Adrenal gland (tissue), 12 donors: Measurements from ENCODE around the gene AKT1S1. TPM values are rescaled to one million over a fixed set of nuclear protein-coding genes. Genes with fewer than 3 reads are reported as not detected.
A peak's percentile ranks its signal among the peaks of the same experiment; 100 is the strongest.

Experiments used
- DNase-seq, 7 donors: peaks; one replicate each; pipeline ENCODE4 v3.0.0-alpha.2; 2019 to 2020
- H3K27ac ChIP-seq, 5 donors: fragments of 200-600 bp; sonication (generic) in 4 of 5; 1 replicate in 3 of 5; 2 replicates in 2 of 5; pipeline versions ENCODE4 v1.5.1 to v1.8.0; 2016 to 2020; ENCODE audit warnings: mild to moderate bottlenecking in 1 of 5
- H3K27me3 ChIP-seq: fragments of 200-600 bp; 2 replicates; pipeline ENCODE4 v1.8.0; 2021
- H3K36me3 ChIP-seq, 2 donors: fragments of 200-600 bp; replicated peaks in 1 of 2; 1 replicate in 1 of 2; 2 replicates in 1 of 2; pipeline versions ENCODE4 v1.5.1 to v1.8.0; 2018 to 2022
- H3K4me1 ChIP-seq, 2 donors: fragments of 200-600 bp; replicated peaks in 1 of 2; 1 replicate in 1 of 2; 2 replicates in 1 of 2; pipeline versions ENCODE4 v1.5.1 to v1.8.0; 2018 to 2021
- H3K4me3 ChIP-seq, 4 donors: fragments of 200-600 bp; sonication (generic) in 3 of 4; one replicate each; pipeline ENCODE4 v1.5.1; 2016 to 2018
- H3K9me3 ChIP-seq, 3 donors: fragments of 200-600 bp; sonication (generic) in 1 of 3; replicated peaks in 1 of 3; 1 replicate in 2 of 3; 2 replicates in 1 of 3; pipeline versions ENCODE4 v1.5.1 to v1.8.0; 2016 to 2021
- CTCF ChIP-seq, 6 experiments: fragments of 450-650 bp in 4 of 6; fragments of 200-600 bp in 2 of 6; sonication (generic) in 1 of 6; IDR thresholded peaks; 1 replicate in 5 of 6; 2 replicates in 1 of 6; pipeline versions ENCODE4 v1.5.1 to v1.8.0; 2016 to 2021; ENCODE audit warnings: antibody characterized with exemption in 6 of 6, mild to moderate bottlenecking in 2 of 6, moderate library complexity in 1 of 6
- POLR2A ChIP-seq, 2 donors: fragments of 450-650 bp; IDR thresholded peaks; one replicate each; pipeline ENCODE4 v1.6.1; 2017; ENCODE audit warnings: antibody characterized with exemption in 2 of 2, mild to moderate bottlenecking in 2 of 2, moderate library complexity in 1 of 2
- WGBS, 4 donors: extraction: QIAGEN DNeasy Blood & Tissue Kit in 2 of 4; methylation state at CpG; one replicate each; pipeline versions ENCODE4 v1.1.5 to v1.1.7; 2013 to 2017; 5-methylcytosine and 5-hydroxymethylcytosine counted together
- intact Hi-C, 2 donors: fragments of 100-400 bp; cut with DNase I; formaldehyde crosslinking; loops; one replicate each; pipeline versions ENCODE4 v1.14.1 to v1.15.0; 2022 to 2023
- polyA plus RNA-seq, 3 donors: library from polyadenylated mRNA; stranded (reverse); fragments of 200-250 nt in 2 of 3; fragments of 350-450 nt in 1 of 3; fragmentation: Illumina TruSeq in 1 of 3; extraction: RNeasy Lipid Tissue Mini Kit (QIAGEN cat#74804) in 1 of 3; gene quantifications; one replicate each; pipeline ENCODE4 v1.2.3, GENCODE V29; 2013 to 2014
- total RNA-seq, 9 donors: library from RNA; depleted of rRNA in 4 of 9; stranded (reverse); fragments of >200 nt in 4 of 9; fragments of 120-200 nt in 1 of 9; fragmentation: NEBNext Ultra II Directional in 1 of 9; extraction: Animal tissue kit (Norgen Biotek cat#: 25700) in 1 of 9; gene quantifications; one replicate each; pipeline versions ENCODE4 v1.1.0 to v1.2.4, GENCODE V29; 2013 to 2023
- donor health status: healthy with polysubstance abuse.
- donor health status: Bipolar disorder and iron deficiency.
- donor health status: DM: yes; HTN: yes; CAD: no.
- donor health status: DM: no; HTN: no; CAD: no.
- donor health status: DM: no; HTN: no; CAD: no.
- donor health status: DM: yes; HTN: yes; CAD: no.

AKT1S1 gene
- total and polyA plus RNA-seq, 12 donors, result 19.8 to 89.6 (median 59.1) TPM

DNA sequence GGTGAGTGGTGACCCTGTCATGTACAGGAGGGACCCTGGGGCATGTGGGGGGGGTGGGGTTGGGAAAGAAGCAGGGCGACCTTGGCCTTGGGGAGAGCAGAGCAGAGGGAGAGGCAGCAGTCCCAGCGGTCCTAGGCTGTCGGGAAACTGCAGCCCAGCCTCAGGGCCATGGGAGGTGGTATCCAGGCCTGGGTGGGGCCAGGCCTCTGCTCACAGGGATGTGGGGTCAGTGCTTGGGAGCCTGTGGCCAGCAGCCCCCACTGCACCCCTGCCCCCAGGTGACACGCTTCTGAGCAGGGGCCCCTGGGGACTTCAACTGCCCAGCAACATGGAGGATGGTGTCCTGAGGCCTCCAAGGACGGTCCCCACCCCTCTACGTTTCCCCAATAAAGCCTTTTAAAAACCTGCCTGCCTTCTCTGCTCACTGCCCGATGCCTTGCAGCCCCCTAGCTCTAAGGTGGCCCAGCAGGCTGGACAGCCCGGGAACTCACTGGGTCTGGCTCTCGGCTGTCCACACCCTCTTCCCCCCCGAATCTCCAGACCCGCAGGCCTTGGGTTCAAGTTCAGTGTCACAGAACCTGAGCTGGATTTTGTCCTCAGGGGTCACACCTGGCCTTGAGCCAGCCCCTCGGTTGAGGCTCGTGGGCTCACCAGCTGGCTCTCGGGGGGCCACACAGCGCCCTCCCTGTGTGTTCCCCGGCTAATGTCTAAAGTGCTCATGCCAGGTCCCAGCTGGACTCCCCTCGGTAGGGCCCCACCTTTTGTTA, 16.6 kb downstream of the AKT1S1 start:
- H3K4me3 ChIP-seq, result peak overlapping the region in 1 of 4 donors; percentile 19
- no peaks in the 10 kb centered on the region for H3K27me3 ChIP-seq
- intact Hi-C loops, result no loop called here
- TF ChIP-seq CTCF (IDR thresholded peaks at IDR 0.05) (no peak), POLR2A (IDR thresholded peaks at IDR 0.05) (no peak)
- H3K9me3 ChIP-seq, result no peaks in the 10 kb centered on the region
- DNase-seq, result peak in 5 of 7 donors; percentile 30 to 64 (median 46)
- peaks cover 0 to 79% of the 10 kb centered on the region in 2 donors for H3K36me3 ChIP-seq
- peak overlapping the region; percentile 69 to 94 (median 81) for H3K27ac ChIP-seq
- 39 to 49% (median 48%) methylated on average over 8 to 17 of the region's 17 CpGs for WGBS, 4 donors
- peaks cover 37 to 78% of the 10 kb centered on the region in 2 donors for H3K4me1 ChIP-seq

- Histone ChIP-seq H3K27me3 (no peaks in the 10 kb centered on the region), H3K4me3 (peak overlapping the region in 1 of 4 donors; percentile 19), H3K36me3 (peaks cover 0 to 84% of the 10 kb centered on the region in 2 donors), H3K4me1 (peaks cover 33 to 73% of the 10 kb centered on the region in 2 donors), H3K9me3 (no peaks in the 10 kb centered on the region), H3K27ac (peak overlapping the region; percentile 69 to 94 (median 81))
- intact Hi-C loops, result no loop called here
- TF ChIP-seq CTCF (IDR thresholded peaks at IDR 0.05) (no peak), POLR2A (IDR thresholded peaks at IDR 0.05) (peak in 1 of 2 donors; percentile 25)
- peak; percentile 54 to 77 (median 69) for DNase-seq
- WGBS, 4 donors, result 51 to 58% (median 57%) methylated on average over 13 to 22 of the region's 22 CpGs
Observed at GRCh38 chr19:49859682-49860335, 17.3 kb downstream of the AKT1S1 start.

- peak overlapping the region; percentile 69 to 94 (median 81) for H3K27ac ChIP-seq
- H3K4me1 ChIP-seq, result peaks cover 30 to 73% of the 10 kb centered on the region in 2 donors
- 48 to 58% (median 52%) methylated on average over 9 to 37 of the region's 37 CpGs for WGBS, 4 donors
- H3K27me3 ChIP-seq, result no peaks in the 10 kb centered on the region
- peak; percentile 86 to 96 (median 93) for DNase-seq
- no peaks in the 10 kb centered on the region for H3K9me3 ChIP-seq
- intact Hi-C loops, result no loop called here
- no peak overlapping the region for H3K4me3 ChIP-seq
- peaks cover 0 to 79% of the 10 kb centered on the region in 2 donors for H3K36me3 ChIP-seq
- TF ChIP-seq POLR2A (IDR thresholded peaks at IDR 0.05), result peak; percentile 23 to 54
- TF ChIP-seq CTCF (IDR thresholded peaks at IDR 0.05), result no peak
Observed at GRCh38 chr19:49858088-49858985, 18.8 kb downstream of the AKT1S1 start.

DNA sequence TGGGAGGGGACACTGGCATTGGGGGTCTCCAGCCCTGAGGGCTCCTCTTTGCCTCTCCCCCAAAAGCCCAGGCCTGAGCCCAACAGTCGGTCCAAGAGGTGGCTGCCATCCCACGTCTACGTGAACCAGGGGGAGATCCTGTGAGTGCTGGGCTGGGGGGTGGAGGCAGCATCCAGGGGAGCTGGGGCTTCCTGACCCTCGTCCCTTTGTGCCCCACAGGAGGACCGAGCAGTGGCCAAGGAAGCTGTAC, 19.4 kb downstream of the AKT1S1 start:
- Histone ChIP-seq H3K27me3 (no peaks in the 10 kb centered on the region), H3K9me3 (no peaks in the 10 kb centered on the region), H3K4me1 (peaks cover 33 to 79% of the 10 kb centered on the region in 2 donors), H3K4me3 (no peak overlapping the region), H3K36me3 (peaks cover 0 to 73% of the 10 kb centered on the region in 2 donors), H3K27ac (peak overlapping the region; percentile 69 to 94 (median 81))
- intact Hi-C loops, result no loop called here
- TF ChIP-seq CTCF (IDR thresholded peaks at IDR 0.05) (no peak), POLR2A (IDR thresholded peaks at IDR 0.05) (no peak)
- DNase-seq, result peak in 1 of 7 donors; percentile 48
- WGBS, 4 donors, result 73 to 100% (median 73%) methylated on average over 1 to 5 of the region's 5 CpGs; no CpG with 5 or more reads in 1 of the 4 donors
